Endothelial cell (in vitro differentiated cells): ENCODE measurements around the gene TAC3. TPM values are rescaled to one million over a fixed set of nuclear protein-coding genes. Genes with fewer than 3 reads are reported as not detected.

Source experiments
- DNase-seq: peaks from one replicate; pipeline ENCODE4 v3.0.0; 2021; ENCODE audit warnings: low spot score
- H3K27ac Mint-ChIP-seq: one replicate; pipeline ENCODE4 v1.8.0; 2021; ENCODE audit warnings: mixed read lengths, inconsistent platforms; ENCODE audit not compliant: unreplicated experiment
- H3K27me3 Mint-ChIP-seq: one replicate; pipeline ENCODE4 v1.8.0; 2021; ENCODE audit warnings: mild to moderate bottlenecking, moderate library complexity, mixed read lengths, inconsistent platforms; ENCODE audit not compliant: unreplicated experiment
- H3K36me3 Mint-ChIP-seq: one replicate; pipeline ENCODE4 v1.8.0; 2021; ENCODE audit warnings: mild to moderate bottlenecking, low read depth, mixed read lengths, inconsistent platforms; ENCODE audit not compliant: unreplicated experiment
- H3K4me1 Mint-ChIP-seq: one replicate; pipeline ENCODE4 v1.8.0; 2021; ENCODE audit warnings: mild to moderate bottlenecking, mixed read lengths, inconsistent platforms; ENCODE audit not compliant: unreplicated experiment
- H3K4me3 Mint-ChIP-seq: one replicate; pipeline ENCODE4 v1.8.0; 2021; ENCODE audit warnings: mild to moderate bottlenecking, mixed read lengths, inconsistent platforms; ENCODE audit not compliant: unreplicated experiment
- H3K9me3 Mint-ChIP-seq: one replicate; pipeline ENCODE4 v1.8.0; 2021; ENCODE audit warnings: mixed read lengths, inconsistent platforms; ENCODE audit not compliant: unreplicated experiment
- total RNA-seq: library from RNA; stranded (reverse); fragmentation: NEBNext Ultra II Directional; extraction: Animal tissue kit (Norgen Biotek cat#: 25700); gene quantifications from one replicate; pipeline ENCODE4 v1.2.1, GENCODE V29; 2021; ENCODE audit not compliant: unreplicated experiment
- TF ChIP-seq, protein P1 (sequence below): fragments of 200-600 bp; sonication (generic); IDR thresholded peaks from one replicate; pipeline ENCODE4 v1.5.0; 2021; ENCODE audit warnings: antibody characterized with exemption; ENCODE audit not compliant: unreplicated experiment

The TAC3 gene
- total RNA-seq, 1 donor from 2014 or later = 18.0 TPM

DNA sequence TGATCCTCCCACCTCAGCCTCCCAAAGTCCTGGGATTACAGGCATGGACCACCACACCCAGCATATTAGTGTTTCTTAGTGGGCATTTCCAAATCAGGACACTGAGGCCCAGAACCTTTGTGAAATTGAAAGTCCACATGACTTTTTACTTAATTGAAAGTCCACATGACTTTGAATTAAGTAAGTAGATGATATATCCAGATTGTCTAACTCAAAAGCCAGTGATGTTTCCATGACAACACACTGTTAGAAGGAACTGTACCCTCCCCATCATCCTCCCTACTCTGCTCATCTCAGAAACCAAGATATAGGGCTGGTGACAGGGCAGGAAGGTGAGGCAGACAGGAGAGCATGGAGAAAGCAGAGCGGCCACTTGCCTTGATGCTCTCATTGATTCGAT, 26.4 kb upstream of the TAC3 start:
- H3K4me1 Mint-ChIP-seq = peaks cover 21% of the 10 kb centered on the region
- no peaks in the 10 kb centered on the region for H3K9me3 Mint-ChIP-seq
- no peak for DNase-seq
- H3K4me3 Mint-ChIP-seq = no peak overlapping the region
- peaks cover 6% of the 10 kb centered on the region for H3K27me3 Mint-ChIP-seq
- H3K36me3 Mint-ChIP-seq = peaks cover 3% of the 10 kb centered on the region
- no peak overlapping the region for H3K27ac Mint-ChIP-seq
- TF ChIP-seq, protein P1, sequence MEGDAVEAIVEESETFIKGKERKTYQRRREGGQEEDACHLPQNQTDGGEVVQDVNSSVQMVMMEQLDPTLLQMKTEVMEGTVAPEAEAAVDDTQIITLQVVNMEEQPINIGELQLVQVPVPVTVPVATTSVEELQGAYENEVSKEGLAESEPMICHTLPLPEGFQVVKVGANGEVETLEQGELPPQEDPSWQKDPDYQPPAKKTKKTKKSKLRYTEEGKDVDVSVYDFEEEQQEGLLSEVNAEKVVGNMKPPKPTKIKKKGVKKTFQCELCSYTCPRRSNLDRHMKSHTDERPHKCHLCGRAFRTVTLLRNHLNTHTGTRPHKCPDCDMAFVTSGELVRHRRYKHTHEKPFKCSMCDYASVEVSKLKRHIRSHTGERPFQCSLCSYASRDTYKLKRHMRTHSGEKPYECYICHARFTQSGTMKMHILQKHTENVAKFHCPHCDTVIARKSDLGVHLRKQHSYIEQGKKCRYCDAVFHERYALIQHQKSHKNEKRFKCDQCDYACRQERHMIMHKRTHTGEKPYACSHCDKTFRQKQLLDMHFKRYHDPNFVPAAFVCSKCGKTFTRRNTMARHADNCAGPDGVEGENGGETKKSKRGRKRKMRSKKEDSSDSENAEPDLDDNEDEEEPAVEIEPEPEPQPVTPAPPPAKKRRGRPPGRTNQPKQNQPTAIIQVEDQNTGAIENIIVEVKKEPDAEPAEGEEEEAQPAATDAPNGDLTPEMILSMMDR = no peak

DNA sequence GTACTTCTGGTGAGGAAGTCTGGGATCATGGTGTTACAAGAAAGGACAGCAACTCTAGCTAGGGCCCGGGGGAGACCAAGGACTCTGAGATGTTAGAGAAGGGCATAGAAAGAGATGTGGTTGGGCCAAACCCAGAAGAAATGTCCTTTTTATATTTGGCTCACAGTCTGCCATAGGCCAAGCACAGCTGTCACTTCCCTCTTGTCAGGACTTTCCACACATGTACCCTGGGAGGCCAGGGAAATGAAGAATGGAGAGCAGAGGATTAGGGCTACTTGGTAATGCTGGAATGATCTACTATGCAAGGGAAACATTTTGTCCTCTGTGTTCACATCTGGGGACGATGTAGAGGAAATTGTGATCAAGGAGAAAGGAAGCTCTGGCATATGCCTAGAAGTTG, 24.4 kb upstream of the TAC3 start:
- TF ChIP-seq, protein P1 = no peak
- H3K9me3 Mint-ChIP-seq = no peaks in the 10 kb centered on the region
- H3K36me3 Mint-ChIP-seq = no peaks in the 10 kb centered on the region
- no peak for DNase-seq
- H3K4me3 Mint-ChIP-seq = no peak overlapping the region
- H3K4me1 Mint-ChIP-seq = peaks cover 30% of the 10 kb centered on the region
- no peak overlapping the region for H3K27ac Mint-ChIP-seq
- H3K27me3 Mint-ChIP-seq = peaks cover 4% of the 10 kb centered on the region

DNA sequence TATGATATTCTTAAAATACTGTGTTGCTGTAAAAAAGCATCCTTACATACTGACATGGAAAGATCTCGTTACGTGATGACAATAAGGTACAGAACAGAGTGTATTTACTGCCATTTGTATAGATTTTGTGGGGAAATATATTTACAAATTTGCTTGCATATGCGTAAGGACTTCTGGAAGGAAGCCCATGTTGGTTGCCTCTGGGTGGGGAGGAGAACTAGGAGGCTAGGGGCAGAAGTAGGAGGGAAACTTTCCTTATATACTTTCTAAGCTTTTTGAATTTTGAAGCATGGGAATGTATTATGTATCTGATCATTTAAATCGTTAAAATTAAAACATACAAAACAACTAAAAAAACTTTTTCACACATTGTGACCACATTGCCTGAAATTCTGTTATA, 23.9 kb upstream of the TAC3 start:
- Mint-ChIP-seq H3K4me1 (peaks cover 31% of the 10 kb centered on the region), H3K36me3 (no peaks in the 10 kb centered on the region), H3K27ac (no peak overlapping the region), H3K27me3 (peaks cover 4% of the 10 kb centered on the region), H3K9me3 (no peaks in the 10 kb centered on the region), H3K4me3 (no peak overlapping the region)
- no peak for DNase-seq
- TF ChIP-seq, protein P1 = no peak

DNA sequence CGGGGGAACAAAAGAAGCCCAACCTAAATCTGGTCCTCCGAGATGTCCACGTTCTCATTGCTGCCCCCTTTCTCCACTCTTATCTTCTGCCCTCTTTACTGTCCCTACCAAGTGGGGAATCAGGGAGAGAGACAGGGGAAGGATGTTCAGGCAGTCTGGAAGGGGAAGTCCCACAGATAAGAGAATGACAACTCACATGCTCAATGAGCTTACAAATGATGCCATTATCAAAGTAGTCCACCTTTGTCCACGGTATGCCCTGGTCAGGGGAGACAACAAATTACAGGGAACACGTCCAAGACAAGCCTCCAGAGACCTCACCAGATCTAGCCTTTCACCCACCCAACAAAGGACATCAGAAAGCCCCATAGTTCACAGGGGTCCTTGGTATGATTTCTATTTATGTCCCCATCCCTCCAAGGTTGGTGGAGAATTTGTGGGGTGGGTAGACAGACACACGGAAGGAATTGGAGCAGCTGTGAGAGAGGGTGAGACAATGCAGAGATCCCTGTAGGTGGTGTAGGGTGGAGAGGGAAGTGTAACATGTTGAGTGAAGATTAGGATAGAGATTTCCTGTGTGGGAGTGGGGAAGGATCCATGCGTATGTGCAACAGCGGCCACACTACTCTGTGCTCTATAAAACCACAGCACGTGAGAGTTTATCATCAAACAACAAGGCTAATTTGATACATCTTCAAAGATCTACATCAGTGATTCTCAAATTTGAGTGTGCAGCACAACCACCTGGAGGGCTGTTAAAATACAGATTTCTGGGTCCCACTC, 22.9 kb upstream of the TAC3 start:
- no peak overlapping the region for H3K4me3 Mint-ChIP-seq
- DNase-seq = no peak

DNA sequence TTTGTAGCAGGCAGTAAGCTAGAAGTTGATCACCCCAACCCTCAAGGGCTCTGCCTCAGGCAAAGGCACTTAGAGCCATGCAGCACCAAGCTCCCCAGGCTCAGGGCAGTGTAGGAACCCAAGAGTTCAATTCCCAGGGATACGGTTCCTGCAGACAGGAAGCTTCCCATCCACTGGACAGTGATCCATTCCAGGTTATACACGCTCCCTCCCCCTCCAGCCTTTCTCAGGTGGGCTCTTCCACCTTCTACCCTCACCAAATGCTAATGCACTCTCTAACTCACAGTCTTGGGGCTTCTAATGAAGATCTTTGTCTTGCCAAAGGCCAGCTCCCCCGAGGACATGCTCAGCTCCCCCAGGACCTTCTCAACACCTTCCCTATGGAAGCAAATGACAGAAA, 20.9 kb upstream of the TAC3 start:
- Mint-ChIP-seq H3K27ac (no peak overlapping the region), H3K9me3 (no peaks in the 10 kb centered on the region), H3K27me3 (peaks cover 4% of the 10 kb centered on the region), H3K4me1 (peaks cover 34% of the 10 kb centered on the region), H3K36me3 (no peaks in the 10 kb centered on the region), H3K4me3 (no peak overlapping the region)
- TF ChIP-seq, protein P1 = no peak
- no peak for DNase-seq

More for the DNA sequence above, 22.9 kb upstream of the TAC3 start:
- Mint-ChIP-seq H3K27me3 (peaks cover 4% of the 10 kb centered on the region), H3K27ac (peak overlapping the region; percentile 12), H3K4me1 (peaks cover 34% of the 10 kb centered on the region), H3K36me3 (no peaks in the 10 kb centered on the region), H3K9me3 (no peaks in the 10 kb centered on the region)
- TF ChIP-seq, protein P1 = no peak
